Activated T-helper 1 cell treated with anti-CD3 and anti-CD28 coated beads, Interleukin-12 subunit alpha, Interleukin-12 subunit beta, Interleukin-2, Interleukin-4 antibody, amounts not matched to agents 30 ng/mL and 10 ng/mL and 1 ng/mL, durations not matched to agents 14 hours and 24 hours and 36 hours (primary cell): ENCODE results near the gene PRSS16. TPM values are rescaled to one million over a fixed set of nuclear protein-coding genes. Genes with fewer than 3 reads are reported as not detected.

Experiments used
- DNase-seq: peaks from one replicate; pipeline ENCODE4 v3.0.0; 2021; ENCODE audit warnings: low spot score
- H3K27ac Mint-ChIP-seq: one replicate; pipeline ENCODE4 v1.8.0; 2021; ENCODE audit warnings: mild to moderate bottlenecking, mixed read lengths
- H3K27me3 Mint-ChIP-seq: one replicate; pipeline ENCODE4 v1.8.0; 2022; ENCODE audit warnings: mild to moderate bottlenecking, moderate library complexity, mixed read lengths; ENCODE audit not compliant: insufficient read depth
- H3K36me3 Mint-ChIP-seq: one replicate; pipeline ENCODE4 v1.8.0; 2021; ENCODE audit warnings: low read depth, mixed read lengths
- H3K4me1 Mint-ChIP-seq: one replicate; pipeline ENCODE4 v1.8.0; 2021; ENCODE audit warnings: low read depth, mixed read lengths
- H3K4me3 Mint-ChIP-seq: one replicate; pipeline ENCODE4 v1.8.0; 2021; ENCODE audit warnings: mild to moderate bottlenecking, moderate library complexity, mixed read lengths
- H3K9me3 Mint-ChIP-seq: one replicate; pipeline ENCODE4 v1.8.0; 2021; ENCODE audit warnings: mixed read lengths
- intact Hi-C: fragments of 100-400 bp; cut with micrococcal nuclease; formaldehyde crosslinking; loops from one replicate; pipeline ENCODE4 v1.15.1; 2024
- total RNA-seq: library from RNA; stranded (reverse); gene quantifications from 2 replicates; pipeline ENCODE4 v1.2.3, GENCODE V29; 2022

Gene PRSS16
- total RNA-seq, 1 donor from 2014 or later, result 0.13 TPM

DNA sequence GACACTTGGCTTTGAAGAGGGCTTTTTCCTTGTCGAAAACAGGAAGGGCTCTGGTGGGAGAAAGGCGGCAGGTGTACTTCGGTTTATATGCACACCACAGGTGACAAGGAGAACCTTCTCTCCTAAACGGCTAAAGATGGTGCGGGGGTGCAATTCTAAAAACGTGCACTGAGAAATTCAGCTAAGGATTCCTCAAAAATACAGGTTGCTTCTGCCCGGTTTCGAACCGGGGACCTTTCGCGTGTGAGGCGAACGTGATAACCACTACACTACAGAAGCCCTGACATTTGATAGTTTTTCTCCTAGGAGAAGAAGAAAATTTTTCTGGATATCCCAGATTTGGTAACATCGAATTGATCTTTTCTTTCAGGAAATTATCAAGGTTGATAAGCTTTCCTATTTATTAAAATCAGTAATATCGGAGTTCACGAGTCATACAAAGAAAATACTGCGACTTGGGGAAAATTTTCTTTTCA is 32.6 kb downstream of the PRSS16 start:
- peaks cover 4% of the 10 kb centered on the region for H3K36me3 Mint-ChIP-seq
- no peak for DNase-seq
- peaks cover 63% of the 10 kb centered on the region for H3K27me3 Mint-ChIP-seq
- H3K9me3 Mint-ChIP-seq, result peaks cover 30% of the 10 kb centered on the region
- H3K4me3 Mint-ChIP-seq, result peak overlapping the region; percentile 30
- peaks cover 7% of the 10 kb centered on the region for H3K4me1 Mint-ChIP-seq
- H3K27ac Mint-ChIP-seq, result no peak overlapping the region
- intact Hi-C loops, result loop anchor here (5.0 to 10.0 kb wide), 2 partner anchors 392 to 1355 kb away; no protein-coding TSS in a partner anchor

DNA sequence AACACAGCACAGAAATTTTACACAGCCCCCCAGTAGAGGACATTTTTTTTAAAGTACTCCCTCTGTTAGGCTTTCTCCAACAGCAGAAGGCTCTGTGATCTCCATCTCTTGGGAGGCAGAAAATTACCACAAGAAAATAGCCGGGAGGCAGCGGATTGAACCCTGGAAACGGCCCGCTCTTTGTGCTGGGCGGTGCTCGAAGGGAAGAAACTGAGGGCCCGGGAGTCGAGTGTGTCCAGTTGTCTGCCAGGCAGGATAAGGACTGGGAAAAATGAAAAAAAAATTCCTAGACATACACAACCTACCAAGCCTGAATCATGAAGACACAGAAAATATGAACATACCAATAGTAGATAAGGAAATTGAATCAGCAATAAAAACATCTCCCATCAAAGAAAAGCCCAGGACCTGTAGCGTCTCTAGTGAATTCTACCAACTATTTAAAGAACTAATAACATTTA is 33.1 kb downstream of the PRSS16 start:
- H3K36me3 Mint-ChIP-seq, result peaks cover 4% of the 10 kb centered on the region
- no peak for DNase-seq
- no peak overlapping the region for H3K4me3 Mint-ChIP-seq
- intact Hi-C loops, result loop anchor here (5.0 to 10.0 kb wide), 2 partner anchors 392 to 1354 kb away; no protein-coding TSS in a partner anchor
- H3K27me3 Mint-ChIP-seq, result peaks cover 66% of the 10 kb centered on the region
- no peak overlapping the region for H3K27ac Mint-ChIP-seq
- H3K9me3 Mint-ChIP-seq, result peaks cover 34% of the 10 kb centered on the region
- peaks cover 7% of the 10 kb centered on the region for H3K4me1 Mint-ChIP-seq

DNA sequence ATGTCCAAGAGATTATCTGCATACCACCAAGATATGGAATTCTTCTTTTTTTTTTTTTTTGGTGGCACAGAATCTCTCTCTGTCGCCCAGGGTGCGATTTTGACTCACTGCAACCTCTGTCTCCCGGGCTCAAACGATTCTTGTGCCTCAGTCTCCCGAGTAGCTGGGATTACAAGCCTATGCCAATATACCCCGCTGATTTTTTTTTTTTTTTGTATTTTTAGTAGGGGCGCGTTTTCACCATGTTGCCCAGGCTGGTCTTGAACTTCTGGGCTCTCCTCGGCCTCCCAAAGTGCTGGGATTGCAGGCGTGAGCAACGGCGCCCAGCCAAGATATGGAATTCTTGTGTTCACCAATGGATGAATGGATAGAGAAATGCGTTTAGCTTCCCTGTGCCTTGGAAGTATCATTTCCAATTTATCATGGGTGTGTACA is 33.6 kb downstream of the PRSS16 start:
- Mint-ChIP-seq H3K9me3 (peaks cover 40% of the 10 kb centered on the region), H3K4me3 (no peak overlapping the region), H3K36me3 (peaks cover 4% of the 10 kb centered on the region), H3K27ac (no peak overlapping the region), H3K27me3 (peaks cover 66% of the 10 kb centered on the region), H3K4me1 (peaks cover 7% of the 10 kb centered on the region)
- DNase-seq, result no peak
- intact Hi-C loops, result loop anchor here (5.0 to 10.0 kb wide), 2 partner anchors 391 to 1354 kb away; no protein-coding TSS in a partner anchor

DNA sequence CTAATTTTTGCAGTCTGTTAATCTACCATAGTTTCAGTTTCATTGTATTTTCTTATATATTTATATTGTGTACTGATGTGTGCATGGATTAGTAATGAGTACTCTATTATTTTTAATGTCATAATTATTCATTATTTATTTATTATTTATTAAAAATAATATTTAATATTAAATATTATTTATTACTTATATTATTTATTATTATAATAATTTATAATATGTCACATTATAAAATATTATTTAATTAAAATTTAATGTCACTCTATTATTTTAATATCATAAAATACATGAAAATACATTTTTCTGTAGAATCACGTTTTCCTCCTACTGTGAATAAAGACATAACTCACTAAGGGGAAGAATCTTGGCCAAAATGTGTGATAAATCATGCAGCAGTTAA is 34.1 kb downstream of the PRSS16 start:
- intact Hi-C loops, result loop anchor here (5.0 to 10.0 kb wide), 2 partner anchors 391 to 1353 kb away; no protein-coding TSS in a partner anchor
- Mint-ChIP-seq H3K4me1 (peaks cover 7% of the 10 kb centered on the region), H3K27ac (no peak overlapping the region), H3K27me3 (peaks cover 67% of the 10 kb centered on the region), H3K4me3 (no peak overlapping the region), H3K9me3 (peaks cover 43% of the 10 kb centered on the region), H3K36me3 (peaks cover 4% of the 10 kb centered on the region)
- DNase-seq, result no peak

DNA sequence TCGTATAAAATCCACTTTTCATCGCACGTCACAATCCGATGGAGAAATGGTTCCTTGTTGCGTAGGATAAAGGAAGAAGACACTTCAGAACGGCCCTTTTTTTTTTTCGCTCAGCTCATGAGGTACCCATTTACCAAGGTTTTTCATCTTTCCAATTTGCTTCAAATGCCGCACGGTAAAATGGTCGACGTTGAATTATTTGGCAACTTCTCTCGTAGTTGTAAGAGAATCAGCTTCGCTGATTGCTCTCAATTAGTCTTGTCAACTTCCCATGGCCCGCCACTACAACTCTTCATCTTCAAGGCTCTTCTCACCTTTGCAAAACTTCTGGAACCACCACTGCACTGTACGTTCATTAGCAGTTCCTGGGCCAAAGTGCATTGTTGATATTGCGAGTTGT is 35.8 kb downstream of the PRSS16 start:
- H3K27ac Mint-ChIP-seq, result peak overlapping the region; percentile 48
- peaks cover 5% of the 10 kb centered on the region for H3K36me3 Mint-ChIP-seq
- peaks cover 16% of the 10 kb centered on the region for H3K4me1 Mint-ChIP-seq
- DNase-seq, result no peak
- no peak overlapping the region for H3K4me3 Mint-ChIP-seq
- peaks cover 77% of the 10 kb centered on the region for H3K27me3 Mint-ChIP-seq
- H3K9me3 Mint-ChIP-seq, result peaks cover 41% of the 10 kb centered on the region
- intact Hi-C loops, result loop anchor here (5.0 to 10.0 kb wide), 2 partner anchors 389 to 1352 kb away; no protein-coding TSS in a partner anchor

DNA sequence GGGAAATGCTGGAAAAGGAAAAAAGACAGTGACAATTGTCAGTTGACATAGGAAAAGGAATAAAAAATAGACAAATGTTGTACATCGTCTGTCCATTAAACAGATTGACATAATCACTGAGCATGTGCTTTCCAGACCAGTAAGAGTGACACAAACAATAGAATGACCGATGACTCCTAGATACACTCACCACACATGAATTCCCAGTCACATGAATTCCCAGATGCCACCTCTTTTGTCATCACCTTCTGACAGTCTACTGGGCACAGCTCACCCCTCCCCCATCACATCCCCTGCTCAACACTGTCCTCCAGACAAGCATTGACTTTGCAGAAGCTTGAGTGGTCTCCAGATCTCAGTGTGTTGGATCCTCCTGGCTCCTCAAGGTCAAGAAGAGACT is 38.6 kb downstream of the PRSS16 start:
- Mint-ChIP-seq H3K4me1 (peaks cover 13% of the 10 kb centered on the region), H3K27me3 (peaks cover 85% of the 10 kb centered on the region), H3K4me3 (no peak overlapping the region), H3K9me3 (peaks cover 56% of the 10 kb centered on the region), H3K36me3 (peaks cover 10% of the 10 kb centered on the region), H3K27ac (no peak overlapping the region)
- intact Hi-C loops, result loop anchor here (10.0 kb wide), 1 partner anchor 1349 kb away; no protein-coding TSS in a partner anchor
- DNase-seq, result no peak

DNA sequence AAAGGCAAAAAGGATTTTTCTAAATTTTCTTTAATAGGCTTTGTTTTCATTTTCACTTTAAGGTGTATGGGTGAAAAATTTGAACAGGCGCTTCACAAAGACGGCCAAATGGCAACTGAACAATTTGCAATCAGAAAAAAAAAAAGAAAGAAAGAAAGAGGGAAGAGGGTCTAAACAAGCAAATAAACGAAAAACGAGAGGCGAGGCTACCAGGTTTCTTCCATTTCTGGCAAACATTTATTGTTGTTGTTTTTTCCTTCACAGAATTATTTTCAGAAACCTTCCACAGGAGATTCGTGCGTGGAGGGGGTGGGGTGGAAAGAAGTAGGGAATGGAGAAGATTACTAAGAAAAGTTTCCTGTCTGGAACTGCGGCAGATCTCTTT is 40.2 kb downstream of the PRSS16 start:
- Mint-ChIP-seq H3K36me3 (peaks cover 10% of the 10 kb centered on the region), H3K27me3 (peaks cover 82% of the 10 kb centered on the region), H3K27ac (no peak overlapping the region), H3K4me1 (peaks cover 13% of the 10 kb centered on the region), H3K4me3 (no peak overlapping the region), H3K9me3 (peaks cover 56% of the 10 kb centered on the region)
- intact Hi-C loops, result loop anchor here (2.0 to 10.0 kb wide), 2 partner anchors 49 to 1347 kb away; no protein-coding TSS in a partner anchor
- DNase-seq, result no peak

DNA sequence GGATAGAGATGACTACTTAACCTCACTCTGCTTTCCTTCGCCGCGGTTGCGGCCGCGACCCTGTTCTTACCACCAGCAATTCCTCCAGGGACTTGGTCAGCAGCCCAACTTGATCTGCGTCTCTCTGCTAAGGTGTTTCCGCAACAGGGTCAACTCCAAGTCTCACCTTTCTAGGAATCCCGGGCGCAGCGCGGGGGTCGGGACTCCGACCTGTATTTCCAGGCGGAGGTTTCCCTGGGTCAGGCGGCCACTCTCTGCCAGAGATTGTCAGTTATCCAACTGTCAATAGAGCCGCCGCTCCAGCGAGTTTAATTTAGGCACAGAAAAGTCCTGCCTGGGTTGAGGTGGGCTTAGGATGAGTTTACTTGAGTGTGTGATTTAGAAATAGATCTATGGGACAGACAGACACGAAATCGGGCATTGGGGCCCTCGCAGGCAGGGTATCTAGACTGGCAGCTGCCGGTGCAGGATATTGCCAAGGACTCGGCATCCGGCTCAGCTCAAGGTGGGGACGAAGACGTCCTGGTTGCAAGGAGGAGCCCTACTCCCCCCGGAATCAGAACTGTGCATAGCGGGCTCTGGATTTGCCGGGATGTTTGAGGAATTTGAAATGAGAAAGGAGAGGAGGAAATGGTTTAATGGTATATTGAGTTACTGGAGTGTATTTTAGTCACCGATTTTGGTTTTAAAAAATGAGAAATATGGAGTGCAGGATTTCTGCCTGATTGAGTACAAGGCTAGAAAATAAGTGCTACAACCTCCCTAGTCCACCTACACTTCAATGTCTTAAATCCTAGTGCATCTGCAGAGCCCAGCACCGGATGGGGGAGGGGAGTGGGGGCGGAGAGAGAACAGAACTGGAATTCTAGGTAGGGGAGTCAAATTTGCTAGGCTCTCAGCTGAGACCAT is 40.9 kb downstream of the PRSS16 start:
- Mint-ChIP-seq H3K4me1 (peaks cover 13% of the 10 kb centered on the region), H3K27ac (peak overlapping the region; percentile 5), H3K4me3 (no peak overlapping the region), H3K36me3 (peaks cover 10% of the 10 kb centered on the region), H3K27me3 (peaks cover 80% of the 10 kb centered on the region), H3K9me3 (peaks cover 52% of the 10 kb centered on the region)
- DNase-seq, result no peak
- intact Hi-C loops, result loop anchor here (2.0 to 10.0 kb wide), 2 partner anchors 50 to 1346 kb away; no protein-coding TSS in a partner anchor

DNA sequence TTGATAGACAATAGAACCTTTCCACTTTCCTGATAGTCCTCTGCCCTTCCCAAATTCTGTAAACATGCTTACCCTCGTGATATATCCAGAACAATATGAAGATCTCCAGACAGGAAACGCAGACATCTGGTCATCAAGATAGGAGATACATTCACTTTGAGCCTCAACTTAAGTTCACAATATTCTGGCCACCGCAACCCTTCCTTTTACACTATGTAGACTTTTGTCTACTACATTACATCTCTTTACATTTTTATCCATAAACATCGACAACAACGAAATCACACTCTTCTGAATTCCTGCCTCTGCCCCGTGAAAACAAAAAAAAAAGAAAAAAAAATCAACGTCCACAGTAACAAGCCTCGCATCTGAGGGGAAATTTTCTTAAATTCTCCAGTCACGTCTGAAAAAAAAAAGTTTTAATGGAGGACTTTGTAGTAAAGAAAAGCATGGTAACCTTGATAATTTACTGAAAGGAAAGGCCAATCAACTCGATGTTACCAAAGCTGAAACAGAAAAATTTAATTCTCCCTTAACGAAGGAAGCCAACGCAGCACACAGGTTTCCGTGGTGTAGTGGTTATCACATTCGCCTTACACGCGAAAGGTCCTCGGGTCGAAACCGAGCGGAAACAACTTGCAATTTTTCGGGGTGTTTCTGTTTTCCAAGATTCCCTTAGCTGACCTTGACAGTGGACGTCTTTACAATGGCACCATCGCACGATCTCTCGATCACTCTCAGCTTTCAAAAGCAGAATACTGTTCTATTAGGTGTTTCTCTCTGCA is 42.8 kb downstream of the PRSS16 start:
- H3K9me3 Mint-ChIP-seq, result peaks cover 41% of the 10 kb centered on the region
- peak overlapping the region; percentile 40 for H3K27ac Mint-ChIP-seq
- DNase-seq, result no peak
- H3K27me3 Mint-ChIP-seq, result peaks cover 75% of the 10 kb centered on the region
- intact Hi-C loops, result loop anchor here (5.0 kb wide), 1 partner anchor 392 kb away; no protein-coding TSS in a partner anchor
- H3K36me3 Mint-ChIP-seq, result peaks cover 7% of the 10 kb centered on the region
- H3K4me1 Mint-ChIP-seq, result peaks cover 13% of the 10 kb centered on the region
- H3K4me3 Mint-ChIP-seq, result no peak overlapping the region

DNA sequence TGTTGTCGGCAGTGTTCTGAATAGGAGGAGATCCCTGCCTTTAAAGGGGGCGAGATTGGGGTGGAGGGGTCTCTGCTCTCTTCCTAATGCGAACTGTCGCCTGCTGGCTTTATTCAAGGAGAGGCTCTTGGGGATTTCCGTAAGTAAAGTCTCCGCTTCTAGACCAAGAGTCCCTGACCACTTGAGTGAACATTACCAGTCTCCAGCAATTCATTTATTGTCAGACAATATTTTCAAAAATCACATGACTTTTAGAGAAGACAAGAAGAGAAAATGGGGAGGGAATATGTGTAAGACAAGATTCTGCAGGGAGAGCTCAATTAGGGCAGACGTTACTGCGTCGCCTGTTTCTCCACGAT is 43.3 kb downstream of the PRSS16 start:
- intact Hi-C loops, result loop anchor here (5.0 kb wide), 1 partner anchor 391 kb away; no protein-coding TSS in a partner anchor
- H3K27ac Mint-ChIP-seq, result no peak overlapping the region
- peaks cover 7% of the 10 kb centered on the region for H3K36me3 Mint-ChIP-seq

DNA sequence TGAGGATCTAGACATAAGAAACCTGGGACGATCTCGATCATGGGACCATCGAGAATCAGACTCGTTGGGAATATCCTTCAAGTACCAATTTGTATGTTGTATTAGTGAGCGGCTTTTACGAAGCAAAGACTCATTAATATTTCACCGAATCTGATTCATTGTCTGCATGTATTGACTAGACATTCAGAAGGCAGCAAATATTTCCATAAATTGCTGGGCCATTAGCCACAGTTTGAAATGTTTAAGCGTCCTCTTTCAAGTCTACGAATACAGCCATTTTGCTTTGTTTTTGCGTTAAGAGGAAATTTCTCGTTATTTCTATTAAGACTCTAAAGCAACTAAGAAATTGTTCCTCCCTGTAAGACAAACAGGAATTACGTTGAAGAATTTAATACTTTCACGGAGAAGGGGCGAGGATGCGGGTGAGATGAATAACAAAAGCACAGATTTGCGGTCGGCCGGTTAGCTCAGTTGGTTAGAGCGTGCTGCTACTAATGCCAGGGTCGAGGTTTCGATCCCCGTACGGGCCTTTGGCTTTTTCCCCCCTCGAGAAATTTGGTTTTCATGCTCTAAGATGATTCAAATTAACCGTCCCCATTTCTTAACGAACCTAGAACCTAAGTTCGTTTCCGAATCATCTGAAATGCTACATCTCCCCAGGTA is 46.1 kb downstream of the PRSS16 start:
- H3K27ac Mint-ChIP-seq, result no peak overlapping the region
- H3K4me1 Mint-ChIP-seq, result peaks cover 2% of the 10 kb centered on the region
- H3K36me3 Mint-ChIP-seq, result peaks cover 3% of the 10 kb centered on the region
- no peak overlapping the region for H3K4me3 Mint-ChIP-seq
- no peak for DNase-seq
- H3K27me3 Mint-ChIP-seq, result peaks cover 74% of the 10 kb centered on the region
- H3K9me3 Mint-ChIP-seq, result peaks cover 40% of the 10 kb centered on the region
- intact Hi-C loops, result loop anchor here (5.0 kb wide), 1 partner anchor 389 kb away; no protein-coding TSS in a partner anchor

More for the DNA sequence above, 43.3 kb downstream of the PRSS16 start:
- peaks cover 13% of the 10 kb centered on the region for H3K4me1 Mint-ChIP-seq
- H3K4me3 Mint-ChIP-seq, result no peak overlapping the region
- DNase-seq, result no peak
- H3K27me3 Mint-ChIP-seq, result peaks cover 75% of the 10 kb centered on the region
- peaks cover 39% of the 10 kb centered on the region for H3K9me3 Mint-ChIP-seq

DNA sequence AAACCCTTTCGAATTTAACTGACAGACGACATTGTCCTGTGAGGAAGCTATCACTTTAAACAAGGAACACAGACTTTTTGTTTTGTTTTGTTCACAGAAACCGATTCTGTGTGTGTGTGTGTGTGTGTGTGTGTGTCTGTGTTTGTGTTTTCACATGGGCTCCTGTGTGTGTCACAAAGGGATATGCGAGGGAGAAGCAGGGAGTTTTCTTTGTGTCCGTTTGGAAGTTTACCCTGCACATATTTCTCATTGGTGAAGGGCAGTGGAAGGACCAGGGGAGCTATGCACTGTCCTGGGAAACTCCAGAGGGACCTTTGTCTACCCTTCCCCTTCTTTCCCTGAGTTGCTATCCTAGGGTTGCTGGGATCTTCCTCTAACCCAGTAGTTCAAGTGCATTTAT is 46.9 kb downstream of the PRSS16 start:
- intact Hi-C loops, result loop anchor here (5.0 kb wide), 1 partner anchor 388 kb away; no protein-coding TSS in a partner anchor
- H3K9me3 Mint-ChIP-seq, result peaks cover 38% of the 10 kb centered on the region
- peak overlapping the region; percentile 21 for H3K27ac Mint-ChIP-seq

More for the DNA sequence above, 46.9 kb downstream of the PRSS16 start:
- Mint-ChIP-seq H3K36me3 (no peaks in the 10 kb centered on the region), H3K4me3 (no peak overlapping the region), H3K27me3 (peaks cover 65% of the 10 kb centered on the region), H3K4me1 (no peaks in the 10 kb centered on the region)
- no peak for DNase-seq
